Heart left ventricle (tissue), 16 donors: ENCODE data around the gene C20orf204. TPM values are rescaled to one million over a fixed set of nuclear protein-coding genes. Genes with fewer than 3 reads are reported as not detected.

Source experiments
- ATAC-seq, 4 donors: fragments of 200-7000 bp; cut with Tn5 transposase; one replicate each; pipeline ENCODE4 v1.9.1; 2020 to 2022; ENCODE audit warnings: moderate library complexity in 4 of 4, mild to moderate bottlenecking in 3 of 4, moderate number of reproducible peaks in 1 of 4
- DNase-seq, 5 donors: peaks; one replicate each; pipeline ENCODE4 v3.0.0-alpha.2; 2020
- H3K27ac ChIP-seq, 12 donors: fragments of 200-600 bp; sonication (generic) in 4 of 12; one replicate each; pipeline versions ENCODE4 v1.5.0 to v1.8.0; 2016 to 2022; ENCODE audit warnings: mild to moderate bottlenecking in 2 of 12
- H3K27me3 ChIP-seq, 9 donors: fragments of 200-600 bp; sonication (generic) in 2 of 9; one replicate each; pipeline versions ENCODE4 v1.5.1 to v1.8.0; 2016 to 2022; ENCODE audit warnings: mild to moderate bottlenecking in 3 of 9
- H3K36me3 ChIP-seq, 9 donors: fragments of 200-600 bp; sonication (generic) in 2 of 9; one replicate each; pipeline versions ENCODE4 v1.5.0 to v1.8.0; 2018 to 2022; ENCODE audit warnings: mild to moderate bottlenecking in 2 of 9
- H3K4me1 ChIP-seq, 12 donors: fragments of 200-600 bp; sonication (generic) in 4 of 12; one replicate each; pipeline versions ENCODE4 v1.5.0 to v1.8.0; 2016 to 2022; ENCODE audit warnings: mild to moderate bottlenecking in 3 of 12
- H3K4me3 ChIP-seq, 12 donors: fragments of 200-600 bp; sonication (generic) in 4 of 12; one replicate each; pipeline versions ENCODE4 v1.5.0 to v1.8.0; 2017 to 2022; ENCODE audit warnings: mild to moderate bottlenecking in 9 of 12, moderate library complexity in 4 of 12
- H3K9me3 ChIP-seq, 12 donors: fragments of 200-600 bp; sonication (generic) in 4 of 12; one replicate each; pipeline versions ENCODE4 v1.5.0 to v1.8.0; 2016 to 2022; ENCODE audit warnings: mild to moderate bottlenecking in 1 of 12
- POLR2A ChIP-seq, 2 donors: fragments of 450-650 bp; IDR thresholded peaks; one replicate each; pipeline ENCODE4 v1.6.1; 2017; ENCODE audit warnings: antibody characterized with exemption in 2 of 2, mild to moderate bottlenecking in 2 of 2, moderate library complexity in 2 of 2
- WGBS, 4 donors: extraction: QIAGEN DNeasy Blood & Tissue Kit in 2 of 4; methylation state at CpG; one replicate each; pipeline versions ENCODE4 v1.1.5 to v1.1.7; 2013 to 2018; 5-methylcytosine and 5-hydroxymethylcytosine counted together
- intact Hi-C, 10 donors: fragments of 100-400 bp; cut with DNase I; formaldehyde crosslinking; loops; one replicate each; pipeline versions ENCODE4 v1.11.1 to v1.14.2; 2022
- polyA plus RNA-seq, 2 donors: library from polyadenylated mRNA; stranded (reverse); fragments of 200-250 nt; gene quantifications; one replicate each; pipeline ENCODE4 v1.2.3, GENCODE V29; 2013
- total RNA-seq, 9 donors: library from RNA; depleted of rRNA in 2 of 9; stranded (reverse); fragments of >200 nt in 2 of 9; fragmentation: NEBNext Ultra II Directional in 3 of 9; extraction: Animal tissue kit (Norgen Biotek cat#: 25700) in 3 of 9; gene quantifications; one replicate each; pipeline versions ENCODE4 v1.1.0 to v1.2.4, GENCODE V29; 2016 to 2023
- TF ChIP-seq, protein P1 (sequence below), 12 donors: fragments of 200-600 bp; sonication (generic) in 4 of 12; IDR thresholded peaks; one replicate each; pipeline versions ENCODE4 v1.5.0 to v1.8.0; 2018 to 2022; ENCODE audit warnings: antibody characterized with exemption in 12 of 12, mild to moderate bottlenecking in 5 of 12
- donor health status: ischemic (EF 13 %, LVEDD 7.1; RV severe dilation, severe dysfunction).
- donor health status: healthy with polysubstance abuse.
- donor health status: DM: no; HTN: yes; CAD: no.
- donor health status: DM: no; HTN: no; CAD: no.
- donor health status: ischemic (EF 25% LVEDD 6.9; RV normal size, moderate dysfunction).
- donor health status: ischemic (EF 25% LVEDD 5.7; RV mildly dilated, moderate dysfunction).
- donor health status: healthy.
- donor health status: DM: yes; HTN: yes; CAD: no.
- donor health status: ischemic (EF 35%, LVEDD 5.7; RV mildly dilated, moderate dysfunction).
- donor health status: nonischemic (EF 11% LVEDD 7.7; RV severe dilation, severe dysfunction).
- donor health status: DM: yes; HTN: yes; CAD: no.
- donor health status: PGD.
- donor health status: ischemic (EF 29% LVEDD 5.4; RV normal size, mild dysfunction).
- donor health status: nonischemic (EF 23%, LVEDD 6.1; RV moderate dilation, normal function).

The C20orf204 gene
- total and polyA plus RNA-seq, 11 donors = 0.16 to 1.2 (median 0.42) TPM

- no peaks in the 10 kb centered on the region for H3K27me3 ChIP-seq
- peaks cover 0 to 43% (median 20%) of the 10 kb centered on the region in 9 donors for H3K36me3 ChIP-seq
- ATAC-seq (no peak), DNase-seq (no peak)
- TF ChIP-seq, protein P1, sequence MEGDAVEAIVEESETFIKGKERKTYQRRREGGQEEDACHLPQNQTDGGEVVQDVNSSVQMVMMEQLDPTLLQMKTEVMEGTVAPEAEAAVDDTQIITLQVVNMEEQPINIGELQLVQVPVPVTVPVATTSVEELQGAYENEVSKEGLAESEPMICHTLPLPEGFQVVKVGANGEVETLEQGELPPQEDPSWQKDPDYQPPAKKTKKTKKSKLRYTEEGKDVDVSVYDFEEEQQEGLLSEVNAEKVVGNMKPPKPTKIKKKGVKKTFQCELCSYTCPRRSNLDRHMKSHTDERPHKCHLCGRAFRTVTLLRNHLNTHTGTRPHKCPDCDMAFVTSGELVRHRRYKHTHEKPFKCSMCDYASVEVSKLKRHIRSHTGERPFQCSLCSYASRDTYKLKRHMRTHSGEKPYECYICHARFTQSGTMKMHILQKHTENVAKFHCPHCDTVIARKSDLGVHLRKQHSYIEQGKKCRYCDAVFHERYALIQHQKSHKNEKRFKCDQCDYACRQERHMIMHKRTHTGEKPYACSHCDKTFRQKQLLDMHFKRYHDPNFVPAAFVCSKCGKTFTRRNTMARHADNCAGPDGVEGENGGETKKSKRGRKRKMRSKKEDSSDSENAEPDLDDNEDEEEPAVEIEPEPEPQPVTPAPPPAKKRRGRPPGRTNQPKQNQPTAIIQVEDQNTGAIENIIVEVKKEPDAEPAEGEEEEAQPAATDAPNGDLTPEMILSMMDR (IDR thresholded peaks at IDR 0.05) = no peak
- TF ChIP-seq POLR2A (IDR thresholded peaks at IDR 0.05) = no peak
- 72 to 87% (median 83%) methylated on average over 5 to 14 of the region's 14 CpGs for WGBS, 4 donors
- intact Hi-C loops = no loop called here
- no peak overlapping the region for H3K27ac ChIP-seq
- peaks cover 0 to 11% (median 0%) of the 10 kb centered on the region in 12 donors for H3K4me1 ChIP-seq
- H3K9me3 ChIP-seq = no peaks in the 10 kb centered on the region
- H3K4me3 ChIP-seq = no peak overlapping the region
Measured at GRCh38 chr20:64072498-64073063, 36.6 kb downstream of the C20orf204 start.

DNA sequence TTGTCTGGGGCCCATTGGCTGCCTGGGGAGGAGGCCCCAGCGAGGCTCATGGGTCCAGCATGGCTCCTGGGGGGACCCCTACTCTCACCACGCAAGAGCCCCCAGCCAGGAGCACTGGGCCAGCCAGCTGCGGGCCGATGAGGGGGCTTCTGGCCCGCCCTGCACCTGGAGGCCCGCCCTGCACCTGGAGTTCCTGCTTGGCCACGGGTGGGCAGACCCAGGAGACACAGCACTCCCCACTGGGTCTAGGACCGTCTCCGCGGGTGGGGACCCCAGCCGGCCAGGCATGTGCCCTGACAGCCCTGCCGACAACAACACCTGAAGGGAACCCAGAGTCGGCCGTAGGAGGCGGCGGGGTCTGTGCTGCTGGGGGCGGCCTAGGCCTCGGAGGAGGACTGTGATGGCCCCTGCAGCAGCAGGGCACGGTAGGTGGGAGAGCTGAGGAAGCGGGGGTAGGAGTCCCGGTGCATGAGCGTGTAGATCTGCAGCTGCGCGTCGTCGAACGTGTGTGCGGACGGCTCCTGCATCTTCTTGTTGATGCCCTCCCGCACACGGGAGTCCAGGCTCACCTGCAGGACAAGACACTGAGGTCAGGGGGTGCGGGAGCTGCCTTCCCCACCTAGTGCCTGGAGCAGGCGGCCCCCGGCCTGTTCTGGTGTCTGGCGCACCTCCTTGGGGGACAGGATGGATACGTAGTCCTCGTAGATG lies 37.6 kb downstream of the C20orf204 start:
- TF ChIP-seq, protein P1 (IDR thresholded peaks at IDR 0.05) = no peak
- TF ChIP-seq POLR2A (IDR thresholded peaks at IDR 0.05) = no peak

DNA sequence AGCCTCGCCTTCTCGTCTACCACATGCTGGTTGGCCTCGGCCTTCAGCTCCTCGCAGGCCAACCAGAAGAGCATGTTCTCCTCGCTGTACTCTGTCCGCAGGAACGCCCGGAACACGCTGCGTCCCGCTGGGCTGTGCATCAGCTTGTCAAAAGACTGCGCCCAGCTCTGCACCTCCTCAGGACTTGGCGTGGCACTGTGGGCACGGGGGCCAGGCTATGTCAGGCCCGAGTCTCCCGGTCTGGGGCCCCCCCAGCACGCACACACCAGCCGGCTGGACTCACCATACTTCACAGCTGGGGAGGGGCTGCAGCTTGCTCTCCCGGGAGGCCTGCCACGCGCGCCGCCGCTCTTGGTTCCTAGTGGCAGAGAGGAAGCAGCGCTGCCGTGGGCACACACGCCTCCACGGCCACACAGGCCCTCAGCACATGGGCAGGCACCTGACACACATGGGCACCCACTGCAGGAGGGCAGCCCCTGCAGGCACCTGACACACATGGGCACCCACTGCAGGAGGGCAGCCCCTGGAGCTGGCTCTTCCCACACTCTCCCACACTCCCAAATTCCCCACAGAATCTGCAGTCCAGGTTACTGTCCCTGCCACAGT lies 38.3 kb downstream of the C20orf204 start:
- 91 to 96% (median 94%) methylated on average over 12 to 28 of the region's 28 CpGs for WGBS, 4 donors
- intact Hi-C loops = no loop called here
- DNase-seq = no peak
- H3K4me3 ChIP-seq = no peak overlapping the region
- TF ChIP-seq, protein P1 (IDR thresholded peaks at IDR 0.05) = no peak
- no peak for TF ChIP-seq POLR2A (IDR thresholded peaks at IDR 0.05)
- peaks cover 0 to 28% (median 16%) of the 10 kb centered on the region in 12 donors for H3K4me1 ChIP-seq
- H3K36me3 ChIP-seq = peaks cover 0 to 43% (median 20%) of the 10 kb centered on the region in 9 donors
- no peak overlapping the region for H3K27ac ChIP-seq
- ATAC-seq = no peak
- no peaks in the 10 kb centered on the region for H3K9me3 ChIP-seq
- H3K27me3 ChIP-seq = no peaks in the 10 kb centered on the region

More for the DNA sequence above, 37.6 kb downstream of the C20orf204 start:
- intact Hi-C loops = no loop called here
- peaks cover 0 to 43% (median 20%) of the 10 kb centered on the region in 9 donors for H3K36me3 ChIP-seq
- ATAC-seq (no peak), DNase-seq (no peak)
- no peak overlapping the region for H3K27ac ChIP-seq
- no peak overlapping the region for H3K4me3 ChIP-seq
- no peaks in the 10 kb centered on the region for H3K27me3 ChIP-seq
- peaks cover 0 to 22% (median 9%) of the 10 kb centered on the region in 12 donors for H3K4me1 ChIP-seq
- no peaks in the 10 kb centered on the region for H3K9me3 ChIP-seq
- whole genome bisulfite sequencing, 4 donors = 92 to 96% (median 93%) methylated on average over 35 to 37 of the region's 37 CpGs

DNA sequence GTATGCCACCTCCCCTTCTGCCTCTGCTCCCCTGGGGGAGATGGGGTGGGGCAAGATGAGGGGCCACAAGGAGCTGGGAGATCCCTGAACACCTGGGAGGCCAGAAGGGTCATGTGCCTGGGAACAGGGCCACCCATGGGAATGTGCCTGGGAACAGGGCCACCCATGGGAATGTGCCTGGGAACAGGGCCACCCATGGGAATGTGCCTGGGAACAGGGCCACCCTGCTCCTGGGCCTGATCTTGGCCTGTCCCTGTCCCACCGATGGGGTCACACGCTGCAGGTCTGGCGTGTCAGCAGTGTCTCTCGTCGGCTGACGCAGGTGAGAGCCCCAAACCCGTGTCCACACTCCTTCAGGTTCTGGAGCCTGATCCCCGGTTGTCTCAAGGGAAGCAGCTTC lies 39.0 kb downstream of the C20orf204 start:
- no peak for DNase-seq
- Histone ChIP-seq H3K9me3 (no peaks in the 10 kb centered on the region), H3K36me3 (peaks cover 0 to 43% (median 20%) of the 10 kb centered on the region in 9 donors), H3K4me1 (peaks cover 0 to 28% (median 17%) of the 10 kb centered on the region in 12 donors), H3K27ac (no peak overlapping the region), H3K27me3 (no peaks in the 10 kb centered on the region), H3K4me3 (no peak overlapping the region)
- no peak for ATAC-seq
- intact Hi-C loops = no loop called here
- TF ChIP-seq, protein P1 (IDR thresholded peaks at IDR 0.05) = no peak
- no peak for TF ChIP-seq POLR2A (IDR thresholded peaks at IDR 0.05)
- WGBS, 4 donors = 76 to 100% (median 88%) methylated on average over 1 to 8 of the region's 8 CpGs
